Vagina (tissue), 2 donors: ENCODE measurements around the gene NAP1L4. TPM values are rescaled to one million over a fixed set of nuclear protein-coding genes. Genes with fewer than 3 reads are reported as not detected.

Experiments used
- DNase-seq, 2 donors: peaks; one replicate each; pipeline ENCODE4 v3.0.0-alpha.2; 2017; ENCODE audit errors: extremely low spot score in 2 of 2
- H3K27ac ChIP-seq: fragments of 200-600 bp; sonication (generic); one replicate; pipeline ENCODE4 v1.5.1; 2019
- H3K27me3 ChIP-seq: fragments of 200-600 bp; sonication (generic); one replicate; pipeline ENCODE4 v1.5.1; 2019
- H3K36me3 ChIP-seq, 2 donors: fragments of 200-600 bp; sonication (generic); one replicate each; pipeline ENCODE4 v1.5.1; 2017 to 2019
- H3K4me1 ChIP-seq: fragments of 200-600 bp; sonication (generic); one replicate; pipeline ENCODE4 v1.5.1; 2019
- H3K4me3 ChIP-seq, 2 donors: fragments of 200-600 bp; sonication (generic); 1 replicate in 1 of 2; 2 replicates in 1 of 2; pipeline ENCODE4 v1.5.1; 2016 to 2019
- H3K9me3 ChIP-seq: fragments of 200-600 bp; sonication (generic); one replicate; pipeline ENCODE4 v1.5.1; 2019
- POLR2A ChIP-seq, 2 donors: fragments of 450-650 bp; IDR thresholded peaks; one replicate each; pipeline ENCODE4 v1.6.1; 2017; ENCODE audit warnings: antibody characterized with exemption in 2 of 2, mild to moderate bottlenecking in 2 of 2, moderate library complexity in 2 of 2
- POLR2AphosphoS5 ChIP-seq, 2 donors: sonication (generic); formaldehyde crosslinking; IDR thresholded peaks; one replicate each; pipeline ENCODE4 v1.9.0; 2017; ENCODE audit warnings: antibody characterized with exemption in 2 of 2, mild to moderate bottlenecking in 2 of 2, low read depth in 1 of 2; ENCODE audit not compliant: insufficient read depth in 1 of 2
- intact Hi-C: fragments of 100-400 bp; cut with DNase I; formaldehyde crosslinking; loops from one replicate; pipeline ENCODE4 v1.15.1; 2023
- total RNA-seq: library from RNA; depleted of rRNA; stranded (reverse); fragments of >200 nt; gene quantifications from one replicate; pipeline ENCODE4 v1.2.3, GENCODE V29; 2016
- TF ChIP-seq, protein P1 (sequence below), 3 experiments: fragments of 450-650 bp in 2 of 3; fragments of 200-600 bp in 1 of 3; sonication (generic) in 1 of 3; IDR thresholded peaks; one replicate each; pipeline ENCODE4 v1.5.1; 2017 to 2019; ENCODE audit warnings: antibody characterized with exemption in 3 of 3, mild to moderate bottlenecking in 2 of 3, moderate library complexity in 2 of 3

NAP1L4 gene
- total RNA-seq, 1 donor from 2014 or later = 108 TPM

DNA sequence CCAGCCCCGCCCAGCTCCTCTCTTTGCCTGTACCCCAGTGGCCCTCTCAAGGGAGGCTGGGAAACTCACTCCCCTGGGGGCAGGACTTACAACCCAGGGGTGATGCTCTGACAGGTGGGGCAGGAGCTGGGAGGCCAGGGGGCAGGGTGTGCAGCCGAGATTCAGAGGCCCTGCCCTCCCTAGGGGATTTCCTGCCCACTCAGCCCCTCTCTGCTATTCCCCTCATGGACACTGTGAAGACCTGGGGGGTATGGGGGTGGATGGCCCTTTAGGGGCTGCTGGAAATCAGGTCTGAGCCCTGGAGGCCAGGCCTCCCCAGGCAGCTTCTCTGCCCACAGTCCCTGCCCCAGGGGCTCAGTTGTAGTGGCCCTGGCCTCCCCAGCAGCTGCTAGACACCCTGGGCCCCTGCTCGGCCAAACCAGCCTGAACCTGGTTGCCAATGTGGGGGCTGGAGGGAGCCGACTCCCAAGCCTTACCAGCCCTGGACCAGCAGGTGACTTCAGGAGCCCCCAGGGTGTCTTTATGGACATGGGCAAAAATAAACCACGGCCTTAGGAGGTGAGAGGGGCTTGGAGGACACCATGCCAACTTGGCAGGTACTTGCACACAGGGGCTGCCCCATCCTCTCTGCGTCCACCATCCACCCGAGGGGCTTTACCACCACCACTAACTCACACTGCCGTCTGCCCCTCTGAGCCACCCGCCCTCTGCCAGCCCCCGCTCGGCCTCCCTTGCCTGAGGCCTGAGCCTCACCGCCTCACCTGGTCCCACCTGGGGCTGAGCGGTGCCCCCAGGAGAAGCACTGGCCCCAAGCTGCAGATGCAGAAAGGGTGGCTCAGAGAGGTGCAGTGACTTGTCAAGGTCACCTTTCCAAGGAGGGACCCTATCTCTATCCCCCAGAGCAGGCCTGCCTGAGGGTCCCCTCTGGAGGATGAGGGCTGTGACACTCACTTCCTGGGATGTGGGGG is 60.1 kb downstream of the NAP1L4 start:
- Histone ChIP-seq H3K9me3 (no peaks in the 10 kb centered on the region), H3K27ac (peak overlapping the region; percentile 29), H3K36me3 (no peaks in the 10 kb centered on the region), H3K4me1 (peaks cover 47% of the 10 kb centered on the region), H3K27me3 (no peaks in the 10 kb centered on the region), H3K4me3 (no peak overlapping the region)
- intact Hi-C loops = no loop called here
- TF ChIP-seq POLR2AphosphoS5 (IDR thresholded peaks at IDR 0.05; ENCODE audit: insufficient read depth in 1 of 2, low read depth in 1 of 2) (no peak), POLR2A (IDR thresholded peaks at IDR 0.05) (no peak)
- TF ChIP-seq, protein P1, sequence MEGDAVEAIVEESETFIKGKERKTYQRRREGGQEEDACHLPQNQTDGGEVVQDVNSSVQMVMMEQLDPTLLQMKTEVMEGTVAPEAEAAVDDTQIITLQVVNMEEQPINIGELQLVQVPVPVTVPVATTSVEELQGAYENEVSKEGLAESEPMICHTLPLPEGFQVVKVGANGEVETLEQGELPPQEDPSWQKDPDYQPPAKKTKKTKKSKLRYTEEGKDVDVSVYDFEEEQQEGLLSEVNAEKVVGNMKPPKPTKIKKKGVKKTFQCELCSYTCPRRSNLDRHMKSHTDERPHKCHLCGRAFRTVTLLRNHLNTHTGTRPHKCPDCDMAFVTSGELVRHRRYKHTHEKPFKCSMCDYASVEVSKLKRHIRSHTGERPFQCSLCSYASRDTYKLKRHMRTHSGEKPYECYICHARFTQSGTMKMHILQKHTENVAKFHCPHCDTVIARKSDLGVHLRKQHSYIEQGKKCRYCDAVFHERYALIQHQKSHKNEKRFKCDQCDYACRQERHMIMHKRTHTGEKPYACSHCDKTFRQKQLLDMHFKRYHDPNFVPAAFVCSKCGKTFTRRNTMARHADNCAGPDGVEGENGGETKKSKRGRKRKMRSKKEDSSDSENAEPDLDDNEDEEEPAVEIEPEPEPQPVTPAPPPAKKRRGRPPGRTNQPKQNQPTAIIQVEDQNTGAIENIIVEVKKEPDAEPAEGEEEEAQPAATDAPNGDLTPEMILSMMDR (IDR thresholded peaks at IDR 0.05) = no peak
- DNase-seq = no peak

DNA sequence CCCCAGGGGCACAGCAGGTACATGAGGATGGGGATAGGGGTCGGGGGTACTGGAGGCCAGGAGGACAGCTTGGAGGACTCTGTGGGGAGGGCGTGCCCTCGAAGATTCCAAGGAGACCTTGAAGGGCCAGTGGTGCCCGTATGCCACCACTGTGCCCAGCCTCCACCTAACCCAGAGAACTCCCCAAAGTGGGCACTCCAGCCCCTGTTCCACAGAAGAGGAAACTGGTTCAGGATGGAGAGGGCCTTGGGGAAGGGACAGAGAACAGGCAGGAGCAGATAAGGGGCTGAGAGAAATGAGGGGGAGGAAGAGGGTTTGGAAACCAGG is 60.7 kb downstream of the NAP1L4 start:
- TF ChIP-seq POLR2A (IDR thresholded peaks at IDR 0.05) (no peak), POLR2AphosphoS5 (IDR thresholded peaks at IDR 0.05; ENCODE audit: insufficient read depth in 1 of 2, low read depth in 1 of 2) (no peak)
- TF ChIP-seq, protein P1 (IDR thresholded peaks at IDR 0.05) = no peak
- no peaks in the 10 kb centered on the region for H3K9me3 ChIP-seq
- H3K4me3 ChIP-seq = no peak overlapping the region
- DNase-seq = no peak
- no peaks in the 10 kb centered on the region for H3K27me3 ChIP-seq
- H3K4me1 ChIP-seq = peaks cover 47% of the 10 kb centered on the region
- H3K36me3 ChIP-seq = no peaks in the 10 kb centered on the region
- H3K27ac ChIP-seq = no peak overlapping the region
- intact Hi-C loops = no loop called here

DNA sequence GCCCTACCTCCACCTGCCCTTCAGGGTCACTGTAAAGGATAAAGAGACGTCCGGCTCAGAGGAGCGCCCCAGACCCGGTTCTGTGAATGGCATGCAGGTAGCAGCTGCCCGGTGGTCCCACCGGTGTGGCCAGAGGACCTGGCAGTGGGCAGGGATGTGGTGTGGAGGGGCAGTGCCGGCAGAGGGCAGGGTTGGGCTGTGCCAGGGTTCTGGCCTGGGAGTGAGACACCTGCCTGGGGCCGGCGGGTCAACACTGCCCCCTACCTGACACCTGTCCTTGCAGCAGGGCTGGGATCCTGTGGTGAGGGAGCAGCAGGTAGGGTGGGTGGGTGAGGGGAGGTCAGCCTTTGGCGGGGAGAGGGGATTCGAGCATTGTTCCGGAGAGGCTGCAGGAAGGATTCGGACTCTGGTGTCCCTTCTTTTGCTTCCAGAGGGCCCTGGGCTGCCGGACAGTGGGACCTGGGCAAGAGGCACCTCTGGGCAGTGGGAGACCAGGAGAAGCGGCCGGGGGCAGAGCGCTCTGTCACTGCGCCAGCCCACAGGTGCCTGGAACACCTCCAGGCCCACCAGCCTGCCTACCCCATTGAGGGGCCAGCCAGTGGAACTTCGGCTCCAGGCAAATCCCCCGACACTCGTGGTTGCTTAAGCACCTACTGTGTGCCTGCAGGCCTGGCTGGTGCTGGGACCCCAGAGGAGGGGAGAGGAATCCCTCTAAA is 61.3 kb downstream of the NAP1L4 start:
- Histone ChIP-seq H3K36me3 (no peaks in the 10 kb centered on the region), H3K27me3 (no peaks in the 10 kb centered on the region), H3K4me3 (peak overlapping the region; percentile 56 to 59), H3K4me1 (peaks cover 47% of the 10 kb centered on the region), H3K27ac (peak overlapping the region; percentile 78), H3K9me3 (no peaks in the 10 kb centered on the region)
- no peak for DNase-seq
- intact Hi-C loops = no loop called here
- TF ChIP-seq POLR2A (IDR thresholded peaks at IDR 0.05) (no peak), POLR2AphosphoS5 (IDR thresholded peaks at IDR 0.05; ENCODE audit: insufficient read depth in 1 of 2, low read depth in 1 of 2) (peak in 1 of 2 donors; percentile 10)
- TF ChIP-seq, protein P1 (IDR thresholded peaks at IDR 0.05) = peak in 2 of 3 experiments; percentile 38 to 46

DNA sequence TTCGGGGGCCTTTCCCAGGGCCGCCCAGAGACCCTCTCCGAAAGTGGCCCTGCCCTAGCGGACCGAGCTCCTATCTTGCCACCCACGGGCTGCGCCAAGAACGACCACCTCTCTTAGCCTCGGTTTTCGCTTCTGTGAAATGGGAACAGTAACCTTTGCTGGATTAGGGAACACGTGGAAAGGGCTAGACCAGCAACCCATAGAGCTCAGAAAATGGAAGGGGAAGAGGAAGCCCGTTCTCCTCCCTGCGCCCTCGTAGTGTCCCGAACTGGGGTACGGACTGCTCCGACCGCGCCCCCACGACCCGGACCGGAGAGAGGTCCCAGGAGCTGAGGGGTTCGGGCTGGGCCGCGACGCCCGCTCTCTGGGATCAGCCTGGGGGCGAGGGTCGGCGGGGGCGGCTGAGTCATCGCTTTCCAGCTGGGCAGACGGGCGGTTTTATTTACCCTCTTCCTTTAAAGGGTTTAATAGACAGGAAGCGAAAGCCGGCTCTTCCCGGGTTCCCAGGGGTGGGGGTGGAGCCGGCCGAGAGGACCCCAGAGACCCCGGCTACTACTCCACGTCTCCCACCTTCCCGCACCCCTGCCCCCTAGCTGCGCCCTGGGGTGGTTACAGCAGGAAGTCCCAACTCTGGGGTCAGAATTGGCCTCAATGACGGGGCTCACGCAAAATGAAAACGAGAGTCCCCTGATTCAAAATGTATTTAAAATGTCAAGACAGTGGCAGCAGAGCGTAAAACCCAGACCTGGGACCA is 62.0 kb downstream of the NAP1L4 start:
- Histone ChIP-seq H3K9me3 (no peaks in the 10 kb centered on the region), H3K27me3 (no peaks in the 10 kb centered on the region), H3K4me1 (peaks cover 47% of the 10 kb centered on the region), H3K27ac (peak overlapping the region; percentile 78), H3K4me3 (peak overlapping the region; percentile 56 to 59), H3K36me3 (no peaks in the 10 kb centered on the region)
- DNase-seq = no peak
- intact Hi-C loops = no loop called here
- no peak for TF ChIP-seq POLR2A (IDR thresholded peaks at IDR 0.05)
- peak in 1 of 2 donors; percentile 46 for TF ChIP-seq POLR2AphosphoS5 (IDR thresholded peaks at IDR 0.05; ENCODE audit: insufficient read depth in 1 of 2, low read depth in 1 of 2)
- TF ChIP-seq, protein P1 (IDR thresholded peaks at IDR 0.05) = no peak
